HG03558 (cell line): ENCODE measurements around the gene GRM3.

Experiments
- ATAC-seq: cut with Tn5 transposase; IDR thresholded peaks from one replicate; pipeline ENCODE4 v1.9.1; 2021; ENCODE audit warnings: moderate number of reproducible peaks; ENCODE audit not compliant: unreplicated experiment; ENCODE audit errors: extremely low read depth

Gene GRM3

DNA sequence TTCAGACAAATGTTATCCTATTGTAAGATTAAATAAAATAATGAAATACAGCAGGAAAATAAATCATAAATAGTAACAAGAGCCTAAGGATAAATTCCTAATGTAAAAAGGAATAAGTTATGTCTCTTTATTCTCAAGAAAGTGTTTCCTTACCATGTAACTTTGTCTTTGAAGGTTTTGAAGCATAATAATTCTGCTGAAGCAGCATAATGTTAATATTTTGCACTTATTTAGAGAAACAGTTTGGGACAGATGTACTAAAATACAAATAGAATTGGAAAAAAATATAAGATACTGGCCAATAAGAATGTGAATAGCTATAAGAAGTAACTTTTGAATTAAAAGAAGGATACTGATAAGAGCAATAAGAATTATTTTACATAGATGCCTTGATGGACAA lies 45.7 kb downstream of the GRM3 start:
- ATAC-seq = no peak

DNA sequence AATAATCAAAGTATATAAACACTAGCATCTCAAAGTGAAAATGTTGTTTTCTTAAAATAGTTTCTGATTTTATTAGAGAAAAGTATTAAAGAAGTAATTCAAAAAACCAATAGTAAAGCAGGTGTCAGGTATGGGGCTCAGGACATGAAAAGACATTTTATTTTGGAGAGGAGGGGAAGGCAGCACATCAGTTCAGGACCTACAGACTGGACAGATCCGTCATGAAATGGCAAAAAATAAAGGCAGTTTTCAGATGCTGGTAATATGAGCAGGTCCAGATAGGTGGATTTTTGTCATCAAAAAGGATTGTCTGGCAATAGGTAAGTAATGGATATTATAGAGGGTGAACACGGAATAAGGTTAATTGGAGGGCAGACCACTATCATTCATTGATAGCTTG lies 49.0 kb downstream of the GRM3 start:
- no peak for ATAC-seq

DNA sequence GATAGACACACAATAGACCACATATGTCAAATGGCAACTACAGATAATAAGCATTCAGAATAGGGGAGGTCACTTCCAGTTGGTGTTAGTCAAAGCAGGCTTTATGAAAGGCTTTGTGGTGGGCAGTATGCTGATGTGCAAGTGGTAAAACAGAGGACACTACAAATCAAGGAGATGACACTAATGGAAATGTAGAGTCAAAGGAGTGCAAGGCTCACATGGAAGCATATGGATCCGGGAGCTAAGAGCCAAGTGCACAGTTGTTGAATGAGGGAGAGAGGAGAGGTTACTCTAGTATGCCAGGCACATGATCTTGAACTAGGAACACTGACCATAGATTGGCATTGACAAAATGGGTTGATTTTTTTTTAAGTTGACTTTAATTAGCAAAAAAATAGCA lies 62.7 kb downstream of the GRM3 start:
- no peak for ATAC-seq

DNA sequence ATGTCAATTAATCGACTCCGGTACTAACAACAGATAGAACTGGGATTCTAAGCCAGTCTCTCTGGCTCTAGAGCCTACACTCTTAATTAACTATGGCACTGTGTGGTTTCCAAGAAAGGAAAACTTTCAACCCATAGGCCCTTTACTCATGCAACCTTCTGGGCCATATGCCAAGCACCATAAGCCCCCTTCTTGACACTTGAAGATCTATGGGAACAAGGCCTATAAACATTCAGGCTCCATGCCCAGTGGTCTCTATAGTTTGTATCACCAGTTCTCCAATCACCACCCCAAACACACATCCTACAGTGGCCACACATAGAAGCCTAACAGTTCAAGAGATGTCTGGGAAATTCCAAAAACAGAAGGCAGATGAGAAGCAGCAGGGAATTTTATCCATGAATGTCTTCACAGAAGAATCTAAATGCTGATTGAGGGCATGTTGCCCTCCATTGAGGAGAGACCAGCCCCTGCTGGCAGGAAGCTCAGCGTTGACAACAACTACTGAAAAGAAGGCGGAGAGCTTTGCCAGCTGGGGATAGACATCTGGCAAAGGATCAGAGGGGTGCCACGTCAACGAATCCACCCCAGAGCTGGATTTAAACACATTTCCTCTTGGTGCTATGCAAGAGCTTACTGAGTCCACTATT lies 64.4 kb downstream of the GRM3 start:
- ATAC-seq = no peak

DNA sequence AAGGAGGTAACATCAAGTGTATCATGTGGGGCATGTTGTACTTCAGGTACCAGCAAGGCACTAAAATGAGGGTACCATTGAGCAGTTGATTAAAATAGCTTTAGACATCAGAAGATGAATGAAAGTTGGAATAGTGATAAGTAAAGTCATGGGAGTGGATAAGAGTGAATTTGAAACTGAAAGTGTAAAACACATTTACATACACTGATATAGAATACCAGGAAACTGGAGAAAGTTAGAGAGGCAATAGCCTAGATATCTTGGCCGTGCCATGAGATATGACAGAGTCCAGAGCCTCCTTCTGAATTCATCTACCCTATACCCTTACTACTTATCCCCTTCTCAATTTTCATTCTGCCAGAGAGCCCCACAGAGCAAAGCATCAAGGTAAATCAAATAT lies 76.6 kb downstream of the GRM3 start:
- no peak for ATAC-seq

DNA sequence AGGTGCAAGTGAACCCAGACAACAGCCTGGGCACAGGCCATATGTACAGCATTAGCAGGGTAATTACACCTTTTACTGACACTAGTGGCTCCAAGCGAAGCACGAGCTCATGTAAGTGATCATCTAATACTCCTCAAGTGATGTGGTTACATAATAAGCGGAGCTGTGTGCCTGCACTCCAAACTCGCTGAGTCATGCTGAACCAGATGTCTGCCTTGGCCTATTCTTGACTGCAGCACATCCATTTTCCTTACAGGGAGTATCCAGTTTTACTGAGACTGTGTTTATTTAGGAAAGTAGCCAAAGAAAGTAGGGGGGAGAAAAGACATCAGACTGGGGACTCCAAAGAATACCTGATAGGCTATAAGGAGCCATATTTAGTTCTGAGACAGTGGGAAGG lies 90.1 kb downstream of the GRM3 start:
- no peak for ATAC-seq

DNA sequence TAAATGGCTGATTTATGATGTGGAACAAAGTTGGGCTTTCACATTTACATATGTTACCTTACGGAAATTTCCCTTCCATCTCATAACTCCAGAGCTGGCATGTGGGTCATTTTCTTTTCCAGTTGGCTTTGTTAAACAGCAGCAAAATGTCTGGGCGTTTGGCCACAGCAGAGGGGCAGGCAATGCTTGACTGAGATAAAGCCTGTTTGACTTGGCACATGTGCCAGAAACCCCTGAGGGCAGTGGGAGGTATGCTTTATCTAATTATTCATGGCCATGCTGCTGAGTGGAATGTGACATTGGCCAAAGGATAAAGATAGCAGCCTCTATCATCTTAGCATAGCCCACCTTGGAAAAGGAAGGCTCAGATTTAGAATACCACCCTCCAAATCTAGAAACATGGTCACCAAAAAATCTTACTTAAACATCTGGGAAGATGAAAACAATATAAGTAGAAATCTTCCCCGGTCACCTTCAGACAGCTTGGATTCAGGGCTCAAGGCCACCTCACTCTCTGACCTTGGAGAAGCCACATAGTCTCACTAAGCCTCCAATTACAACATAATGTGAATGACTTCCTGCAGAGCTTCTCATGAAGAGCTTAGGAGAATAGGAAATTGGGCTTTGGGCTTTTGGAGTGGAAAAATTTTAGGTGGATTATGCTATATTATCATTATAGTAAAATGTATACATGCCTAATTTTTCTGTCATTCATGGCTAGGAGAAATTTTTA lies 101.5 kb downstream of the GRM3 start:
- no peak for ATAC-seq

DNA sequence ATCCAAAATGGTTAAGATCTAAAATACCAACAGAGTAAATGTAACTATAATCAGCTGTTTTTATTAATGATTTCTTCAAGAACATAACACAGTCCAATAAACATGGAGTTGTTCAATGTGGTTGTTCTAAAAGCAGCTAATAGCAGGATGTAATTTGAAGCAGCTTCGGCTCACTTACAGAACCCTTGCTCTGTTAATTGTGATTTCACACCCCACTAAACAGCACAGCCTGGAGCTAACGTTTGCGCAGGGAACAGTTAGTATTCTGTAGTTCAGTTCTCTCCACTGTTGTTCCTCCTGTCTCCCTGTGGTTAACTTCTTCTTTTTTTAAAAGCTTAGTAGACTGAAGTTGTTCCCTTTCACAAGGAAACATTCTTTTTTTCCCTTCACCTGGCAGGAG lies 104.0 kb downstream of the GRM3 start:
- ATAC-seq = no peak

DNA sequence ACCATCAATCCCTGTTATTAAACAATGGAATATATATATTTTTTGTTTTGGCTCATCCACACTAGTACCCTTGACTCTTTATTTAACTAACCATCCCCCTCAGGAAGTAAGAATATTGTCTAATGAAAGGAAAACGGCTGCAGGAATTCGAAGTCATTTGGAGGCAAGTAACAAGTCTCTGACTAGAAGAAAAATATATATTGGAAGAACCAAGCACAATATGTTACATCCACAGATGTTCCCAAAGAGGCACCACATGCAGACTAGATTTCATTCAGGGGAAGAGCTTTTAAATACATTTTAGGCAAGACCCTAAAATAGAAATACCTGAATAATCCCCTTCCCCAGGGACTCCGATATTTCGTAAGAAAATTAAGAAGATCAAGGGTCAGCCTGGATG lies 104.5 kb downstream of the GRM3 start:
- ATAC-seq = no peak

DNA sequence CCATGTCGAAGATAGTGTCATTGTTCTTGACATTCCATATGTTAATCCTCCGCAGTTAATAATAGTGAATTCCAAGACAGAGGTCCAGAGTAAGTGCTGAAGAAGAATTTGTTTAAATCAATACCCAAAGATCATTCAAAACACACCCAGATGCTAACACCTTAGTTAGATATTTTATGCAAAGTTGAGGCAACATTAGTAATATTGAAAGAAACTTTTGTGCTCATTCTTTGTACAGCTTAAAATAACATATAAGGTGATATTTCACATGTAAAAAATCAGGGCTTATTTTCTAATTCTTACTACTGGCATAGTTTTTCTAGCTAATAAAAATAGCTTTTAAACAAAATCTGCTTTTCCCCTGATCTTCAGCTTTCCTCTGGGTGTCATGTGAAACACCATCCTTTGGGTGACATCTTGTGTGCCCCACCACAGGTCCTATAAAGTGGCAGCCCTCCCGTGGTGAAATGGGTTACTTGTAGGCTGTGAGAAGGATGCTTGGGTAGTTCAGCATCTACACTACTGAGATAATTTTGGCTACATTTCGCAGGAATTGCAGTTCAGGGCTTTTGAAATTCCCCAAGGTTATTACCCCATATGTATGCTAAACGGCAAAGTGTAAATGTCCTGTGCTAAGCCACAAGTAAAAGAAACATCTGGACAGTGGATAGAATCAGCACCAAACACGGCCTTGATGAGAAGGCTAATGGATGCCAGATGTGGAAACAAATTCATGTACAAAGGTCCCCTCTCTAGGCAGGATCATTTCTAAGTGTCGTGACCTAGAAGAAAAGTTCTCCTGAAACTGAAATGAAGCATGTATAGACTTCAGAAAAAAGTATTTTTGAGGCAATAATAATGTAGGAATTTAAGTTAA lies 105.4 kb downstream of the GRM3 start:
- no peak for ATAC-seq

DNA sequence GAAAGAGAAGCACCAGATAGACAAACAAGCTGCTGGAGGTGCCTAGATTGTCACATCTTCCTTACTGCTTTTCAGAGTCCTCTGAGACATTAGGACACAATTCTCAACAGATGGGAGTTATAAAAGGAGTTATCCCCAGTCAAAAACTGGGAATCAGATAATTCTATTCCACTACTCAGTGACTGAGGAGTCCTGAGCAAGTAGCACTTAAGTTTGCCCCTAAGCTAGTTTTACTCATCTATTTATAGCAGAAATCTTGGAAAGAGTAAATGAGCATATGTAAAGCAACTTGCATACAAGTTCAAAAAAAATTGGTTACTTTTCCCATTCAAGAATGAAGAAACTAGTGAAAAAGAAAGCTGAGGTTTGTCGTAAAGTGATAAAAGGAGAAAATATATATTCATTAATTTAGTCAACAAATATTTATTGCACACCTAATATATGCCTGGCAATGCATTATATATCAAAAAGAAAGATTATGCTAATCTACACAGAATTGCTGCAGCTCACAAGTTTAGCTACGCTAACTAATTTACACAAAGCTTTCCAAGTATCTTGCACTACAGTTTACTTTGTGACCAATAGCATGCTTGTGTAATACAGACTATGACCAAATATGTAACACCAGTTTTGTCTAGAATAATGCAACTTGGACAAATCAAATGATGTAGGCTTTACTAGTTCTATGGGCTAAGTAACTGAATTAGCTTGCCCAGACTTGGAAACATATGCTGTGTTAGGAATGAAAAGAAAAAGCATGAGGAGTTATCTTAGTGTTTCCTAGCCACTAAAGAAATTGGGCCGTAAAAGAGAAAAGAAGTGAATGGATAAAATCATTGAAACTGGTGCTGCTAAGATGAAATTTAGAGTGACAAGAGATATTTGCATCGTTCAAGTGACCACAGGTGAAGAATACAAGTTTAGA lies 106.3 kb downstream of the GRM3 start:
- ATAC-seq = no peak

DNA sequence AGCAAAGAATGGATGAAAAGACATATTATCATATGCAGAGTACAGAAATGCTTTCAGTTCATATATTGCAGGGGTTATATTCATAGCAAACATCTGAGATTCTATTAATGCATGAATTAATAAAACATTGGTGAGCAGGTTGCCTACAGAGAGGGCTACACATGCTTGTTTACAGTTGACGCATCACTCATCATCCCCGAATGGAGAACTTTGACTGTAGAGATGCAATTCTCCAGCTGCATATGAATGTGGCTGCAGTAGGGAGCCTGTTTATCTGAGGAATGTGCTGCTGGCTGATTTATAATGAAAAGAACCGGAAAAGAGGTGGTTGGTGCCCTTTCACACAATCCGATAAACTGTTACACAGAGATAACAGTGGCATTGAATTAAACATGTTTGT lies 116.5 kb downstream of the GRM3 start:
- ATAC-seq = no peak

DNA sequence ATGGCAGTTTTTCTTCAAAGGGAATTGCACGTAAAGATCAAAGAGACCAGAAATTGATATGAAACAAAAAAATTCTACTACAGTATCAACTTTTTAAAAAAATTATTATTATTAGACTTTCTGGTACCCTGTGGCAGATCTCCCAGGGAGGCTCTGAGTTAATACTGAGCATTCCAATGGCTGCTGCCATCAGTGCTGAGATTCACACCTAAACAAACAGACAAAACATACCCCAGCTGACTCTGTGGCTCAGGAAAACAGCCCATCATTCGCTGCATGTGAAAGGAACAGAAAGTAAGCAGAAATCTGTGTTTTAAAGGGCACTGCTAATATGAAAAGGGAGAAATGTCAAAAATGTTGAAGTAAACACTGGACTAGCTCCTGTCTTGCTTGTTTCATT lies 118.4 kb downstream of the GRM3 start:
- ATAC-seq = no peak

DNA sequence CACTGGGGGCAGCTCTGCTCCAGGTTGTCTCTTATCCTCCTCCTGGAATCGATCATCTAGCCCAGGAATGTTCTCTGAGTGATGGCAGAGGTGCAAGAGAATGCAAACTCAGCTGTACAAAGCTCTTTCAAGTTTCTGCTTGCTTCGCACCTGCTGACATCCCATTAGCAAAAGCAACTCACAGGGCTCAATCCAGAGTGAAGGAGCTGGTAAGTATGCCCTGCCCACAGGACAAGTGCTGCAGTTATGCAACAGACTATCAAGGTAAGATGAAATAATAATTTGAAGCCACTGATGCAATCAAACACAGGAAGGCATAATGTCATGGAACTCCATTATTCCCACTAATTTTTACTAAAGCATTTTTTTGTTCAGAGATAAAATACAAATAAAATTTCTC lies 122.2 kb downstream of the GRM3 start:
- no peak for ATAC-seq

DNA sequence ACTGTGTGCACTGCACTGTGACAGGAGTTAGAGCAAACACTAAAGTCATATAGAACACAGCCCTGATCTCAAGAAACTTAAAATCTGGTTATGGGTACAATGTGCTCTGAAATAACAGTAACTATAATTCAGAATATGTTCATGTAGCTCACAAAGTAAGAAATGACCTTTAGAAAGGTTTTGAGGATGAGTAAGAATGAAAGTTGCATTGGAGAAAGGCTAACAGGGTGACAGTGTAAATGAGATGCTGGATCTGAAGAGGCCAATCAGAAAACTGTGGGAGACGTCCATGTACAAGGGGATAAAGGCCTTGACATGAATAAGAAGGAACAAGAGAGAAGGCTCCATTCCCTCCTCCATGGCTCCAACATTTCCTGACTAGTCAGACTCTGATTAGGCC lies 124.7 kb downstream of the GRM3 start:
- no peak for ATAC-seq

DNA sequence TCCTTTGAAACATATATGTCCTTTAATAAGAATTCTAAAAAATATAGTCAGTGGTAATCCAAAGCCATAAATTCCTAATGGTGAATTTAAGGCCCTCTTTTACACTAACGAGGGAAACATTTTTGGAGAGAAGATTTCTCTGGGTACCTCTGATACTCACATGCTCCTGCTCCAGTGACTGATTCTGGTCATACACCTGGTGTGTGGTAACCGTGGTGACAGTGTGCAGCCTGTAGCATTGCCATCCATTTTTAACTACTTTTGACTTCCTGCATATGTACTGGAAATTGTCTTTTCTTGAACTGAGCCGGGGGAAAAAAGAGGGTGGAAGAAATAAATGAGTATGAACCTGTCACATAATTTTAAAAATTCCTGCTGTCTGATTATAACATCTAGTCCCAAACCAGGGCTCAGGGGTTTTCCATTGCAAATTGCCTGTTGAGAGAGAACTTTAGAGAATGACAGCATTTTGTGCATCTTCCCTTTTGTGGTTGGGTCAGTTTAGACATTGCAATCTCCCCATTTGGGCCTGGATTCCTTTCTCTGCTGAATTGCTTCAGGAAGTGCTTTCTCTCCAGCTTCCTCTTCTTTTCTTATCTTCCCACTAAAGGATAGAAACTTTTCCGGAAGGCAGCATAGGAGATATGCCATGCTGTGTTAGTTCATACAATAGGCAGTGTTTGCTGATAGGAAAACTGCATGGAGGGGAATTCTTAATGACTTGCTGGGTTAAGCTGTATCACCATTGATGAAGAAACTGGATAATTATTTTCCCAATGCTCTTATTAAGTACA lies 125.5 kb downstream of the GRM3 start:
- ATAC-seq = no peak

DNA sequence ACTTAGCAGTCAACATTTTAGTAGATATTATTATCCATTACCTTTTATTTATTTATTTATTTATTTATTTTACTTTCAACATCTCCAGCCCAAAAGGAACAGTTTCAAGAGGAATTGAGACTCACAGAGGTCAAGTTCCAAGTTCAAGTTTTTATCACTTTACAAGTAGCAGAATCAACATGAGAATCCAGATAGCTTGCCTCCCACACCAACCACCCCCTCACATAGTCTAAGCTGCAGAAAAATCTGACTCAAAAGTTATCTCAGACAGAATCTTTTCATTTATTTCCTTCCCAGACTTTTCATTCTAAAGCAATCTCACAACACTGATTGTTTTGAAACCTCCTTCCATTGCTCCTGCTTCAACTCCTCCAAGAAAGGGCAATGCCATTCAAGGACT lies 129.6 kb downstream of the GRM3 start:
- ATAC-seq = no peak

DNA sequence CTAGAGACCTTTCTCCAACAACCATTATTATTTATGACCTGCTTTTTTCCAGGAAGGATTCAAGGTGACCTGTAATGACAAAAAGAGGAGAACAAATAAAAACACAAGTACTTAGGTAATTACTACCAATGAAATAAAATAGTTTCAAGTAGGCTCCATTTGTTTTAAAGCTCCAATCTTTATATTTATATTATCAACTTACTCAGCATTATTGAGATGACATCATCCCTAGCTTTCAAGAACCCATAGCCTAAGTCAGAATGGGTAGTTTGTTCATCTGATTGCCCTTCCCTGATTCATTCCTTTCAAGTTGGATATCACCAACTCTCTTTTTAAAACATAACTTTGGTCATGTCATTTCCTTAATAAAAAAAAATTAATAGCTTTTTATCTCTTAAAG lies 131.5 kb downstream of the GRM3 start:
- ATAC-seq = no peak

DNA sequence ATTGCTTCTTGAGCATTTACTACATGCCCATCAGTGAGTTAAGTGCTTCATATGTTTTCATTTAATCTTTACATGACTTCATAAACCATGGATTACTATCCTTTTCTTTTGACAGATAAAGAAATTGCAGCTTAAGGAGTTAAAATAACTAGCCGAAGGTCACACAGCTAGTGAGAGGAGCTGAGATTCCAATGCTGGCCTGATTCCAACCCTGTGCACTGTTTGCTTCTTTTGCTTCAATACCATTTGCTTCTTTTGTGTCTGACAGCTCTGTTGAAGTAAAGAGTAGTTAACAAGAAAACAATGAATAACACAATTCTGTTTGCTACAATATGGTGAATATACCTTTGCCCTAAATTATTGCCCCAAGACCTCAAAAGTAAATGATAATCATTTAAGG lies 132.4 kb downstream of the GRM3 start:
- no peak for ATAC-seq

DNA sequence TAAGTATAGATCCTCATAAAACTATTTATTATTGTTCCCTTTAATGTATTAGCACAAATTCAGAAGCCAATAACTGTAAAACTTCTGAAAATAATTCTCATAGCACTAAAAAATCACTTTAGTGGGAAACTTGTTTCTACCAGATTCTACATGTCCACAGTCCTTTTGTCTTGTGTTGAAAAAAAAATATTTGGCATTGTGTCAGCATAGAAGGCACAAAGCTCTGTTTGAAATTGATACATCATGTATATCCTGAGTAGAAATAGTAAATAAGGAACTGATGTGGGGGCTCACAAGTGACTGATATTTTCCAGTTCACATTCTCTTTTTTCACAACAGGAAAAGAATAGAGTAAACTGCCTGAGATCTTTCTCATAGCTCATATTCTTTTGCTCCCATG lies 134.6 kb downstream of the GRM3 start:
- no peak for ATAC-seq
